SU-DHL-6 (cell line): Measurements from ENCODE around the gene RAMP3.

Experiments used
- CTCF ChIP-seq: fragments of 200-600 bp; sonication (generic); IDR thresholded peaks from one replicate; pipeline ENCODE4 v1.5.1; 2017; ENCODE audit warnings: antibody characterized with exemption, mild to moderate bottlenecking, low read length, moderate library complexity; ENCODE audit not compliant: insufficient read depth, poor library complexity, severe bottlenecking
- EZH2phosphoT487 ChIP-seq: fragments of 200-600 bp; sonication (generic), shearing (Covaris generic); conservative IDR thresholded peaks from 2 replicates; pipeline ENCODE4 v1.6.1; 2018; ENCODE audit warnings: mild to moderate bottlenecking, antibody characterized with exemption, low read length, moderate library complexity, mixed read lengths

- TF ChIP-seq CTCF (no peak), EZH2phosphoT487 (no peak)
Measured at GRCh38 chr7:45177801-45178200, 20.2 kb downstream of the RAMP3 start.
